HL-60 (cell line): ENCODE measurements around the gene FAM20A.

Experiments
- DNase-seq, 2 experiments: peaks; one replicate each; pipeline ENCODE4 v3.0.0-alpha.2; 2010 to 2020; ENCODE audit warnings: low read depth in 1 of 2, low spot score in 1 of 2
- H3K27ac ChIP-seq: fragments of 250-450 bp; sonication (Bioruptor Pico); replicated peaks from 2 replicates; pipeline ENCODE4 v1.5.1; 2020; ENCODE audit warnings: mild to moderate bottlenecking, moderate library complexity
- H3K27me3 ChIP-seq: fragments of 250-450 bp; sonication (Bioruptor Pico); 2 replicates; pipeline ENCODE4 v1.5.1; 2021; ENCODE audit warnings: mild to moderate bottlenecking, moderate library complexity; ENCODE audit not compliant: insufficient read depth, poor library complexity, severe bottlenecking
- H3K4me3 ChIP-seq: replicated peaks from 2 replicates; pipeline ENCODE4 v1.5.1; 2011; ENCODE audit warnings: mild to moderate bottlenecking, control low read depth, low read length; ENCODE audit not compliant: insufficient read depth
- CTCF ChIP-seq: IDR thresholded peaks from one replicate; pipeline ENCODE4 v1.5.1; 2011; ENCODE audit warnings: low read length, control low read depth, inconsistent platforms; ENCODE audit not compliant: insufficient read depth
- GABPA ChIP-seq: IDR thresholded peaks from 2 replicates; pipeline ENCODE4 v1.6.1; 2012; ENCODE audit warnings: low read depth
- POLR2AphosphoS5 ChIP-seq: IDR thresholded peaks from 2 replicates; pipeline ENCODE4 v1.6.1; 2012; ENCODE audit warnings: low read depth
- SPI1 ChIP-seq: IDR thresholded peaks from 2 replicates; pipeline ENCODE4 v1.6.1; 2012; ENCODE audit warnings: low read depth, mild to moderate bottlenecking, borderline replicate concordance
- TF ChIP-seq, protein P1 (sequence below): IDR thresholded peaks from 2 replicates; pipeline ENCODE4 v1.6.1; 2012; ENCODE audit warnings: low read depth; ENCODE audit not compliant: insufficient replicate concordance

Gene FAM20A

DNA sequence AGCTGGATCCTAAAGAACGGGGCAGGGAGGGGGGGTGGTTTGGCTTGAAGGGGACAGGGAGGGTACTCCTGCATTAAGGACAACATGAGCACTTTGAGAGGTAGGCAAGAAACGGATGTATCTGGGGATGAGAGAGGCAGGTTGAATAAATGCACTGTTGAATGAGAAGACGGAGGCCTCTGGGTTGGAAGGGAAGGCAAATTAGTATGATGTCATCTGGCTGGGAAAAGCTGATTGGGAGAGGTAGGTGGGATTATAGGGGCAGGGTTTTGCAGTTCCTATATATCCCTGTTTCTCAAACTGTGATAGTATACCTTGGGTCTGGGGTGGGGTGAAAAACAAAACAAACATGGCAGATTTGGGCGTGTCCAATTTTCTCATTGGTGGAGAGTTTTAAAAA is 44.6 kb downstream of the FAM20A start:
- DNase-seq = no peak
- Histone ChIP-seq H3K27ac (no peak overlapping the region), H3K4me3 (no peak overlapping the region), H3K27me3 (no peaks in the 10 kb centered on the region)
- TF ChIP-seq POLR2AphosphoS5 = no peak
- TF ChIP-seq SPI1 = no peak
- no peak for TF ChIP-seq CTCF
- TF ChIP-seq, protein P1, sequence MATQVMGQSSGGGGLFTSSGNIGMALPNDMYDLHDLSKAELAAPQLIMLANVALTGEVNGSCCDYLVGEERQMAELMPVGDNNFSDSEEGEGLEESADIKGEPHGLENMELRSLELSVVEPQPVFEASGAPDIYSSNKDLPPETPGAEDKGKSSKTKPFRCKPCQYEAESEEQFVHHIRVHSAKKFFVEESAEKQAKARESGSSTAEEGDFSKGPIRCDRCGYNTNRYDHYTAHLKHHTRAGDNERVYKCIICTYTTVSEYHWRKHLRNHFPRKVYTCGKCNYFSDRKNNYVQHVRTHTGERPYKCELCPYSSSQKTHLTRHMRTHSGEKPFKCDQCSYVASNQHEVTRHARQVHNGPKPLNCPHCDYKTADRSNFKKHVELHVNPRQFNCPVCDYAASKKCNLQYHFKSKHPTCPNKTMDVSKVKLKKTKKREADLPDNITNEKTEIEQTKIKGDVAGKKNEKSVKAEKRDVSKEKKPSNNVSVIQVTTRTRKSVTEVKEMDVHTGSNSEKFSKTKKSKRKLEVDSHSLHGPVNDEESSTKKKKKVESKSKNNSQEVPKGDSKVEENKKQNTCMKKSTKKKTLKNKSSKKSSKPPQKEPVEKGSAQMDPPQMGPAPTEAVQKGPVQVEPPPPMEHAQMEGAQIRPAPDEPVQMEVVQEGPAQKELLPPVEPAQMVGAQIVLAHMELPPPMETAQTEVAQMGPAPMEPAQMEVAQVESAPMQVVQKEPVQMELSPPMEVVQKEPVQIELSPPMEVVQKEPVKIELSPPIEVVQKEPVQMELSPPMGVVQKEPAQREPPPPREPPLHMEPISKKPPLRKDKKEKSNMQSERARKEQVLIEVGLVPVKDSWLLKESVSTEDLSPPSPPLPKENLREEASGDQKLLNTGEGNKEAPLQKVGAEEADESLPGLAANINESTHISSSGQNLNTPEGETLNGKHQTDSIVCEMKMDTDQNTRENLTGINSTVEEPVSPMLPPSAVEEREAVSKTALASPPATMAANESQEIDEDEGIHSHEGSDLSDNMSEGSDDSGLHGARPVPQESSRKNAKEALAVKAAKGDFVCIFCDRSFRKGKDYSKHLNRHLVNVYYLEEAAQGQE = no peak
- TF ChIP-seq GABPA = no peak

DNA sequence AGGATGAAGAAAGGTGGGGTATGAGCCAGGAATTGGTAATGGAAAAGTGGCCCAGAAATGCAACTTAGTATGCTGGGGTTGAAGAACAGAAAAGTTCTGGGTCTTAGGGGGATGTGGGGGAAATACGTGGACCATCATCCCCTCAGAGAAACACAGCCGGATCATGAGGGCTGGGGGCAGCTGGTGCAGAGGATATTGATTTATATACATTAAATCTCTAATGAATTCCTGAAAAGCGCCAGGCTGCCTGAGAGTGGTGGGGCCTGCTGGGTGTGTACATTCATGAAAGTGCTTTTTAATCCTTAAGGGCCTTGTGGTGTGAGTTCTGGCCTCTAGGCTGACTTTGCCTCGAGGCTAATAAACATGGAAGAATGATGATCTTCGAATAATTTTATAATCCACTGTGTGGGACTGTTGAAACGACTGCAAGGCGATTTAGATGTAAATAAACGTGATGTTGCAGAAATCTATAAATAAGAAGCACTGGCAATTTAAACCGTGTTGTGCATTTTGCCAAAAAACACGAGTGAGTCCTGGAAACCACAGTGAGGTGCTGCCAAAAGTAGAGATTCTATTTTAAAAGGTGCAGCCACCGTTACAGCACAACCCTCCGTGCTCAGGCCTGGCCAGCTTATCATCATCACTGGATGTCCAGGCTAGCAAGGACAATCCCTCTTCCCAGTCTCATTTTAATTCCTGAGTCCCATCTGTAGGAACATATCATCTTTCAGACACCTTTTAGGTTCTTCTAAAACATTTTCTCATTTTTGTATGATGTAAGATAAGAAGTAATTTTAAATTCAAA is 56.9 kb downstream of the FAM20A start:
- no peaks in the 10 kb centered on the region for H3K27me3 ChIP-seq
- H3K27ac ChIP-seq = no peak overlapping the region
- no peak overlapping the region for H3K4me3 ChIP-seq
- no peak for DNase-seq
- TF ChIP-seq, protein P1 = no peak
- TF ChIP-seq CTCF (no peak), POLR2AphosphoS5 (no peak), SPI1 (no peak), GABPA (no peak)

- H3K27me3 ChIP-seq = no peaks in the 10 kb centered on the region
- TF ChIP-seq, protein P1 = no peak
- TF ChIP-seq POLR2AphosphoS5 = no peak
- no peak for TF ChIP-seq CTCF
- TF ChIP-seq GABPA = no peak
- TF ChIP-seq SPI1 = no peak
- H3K4me3 ChIP-seq = no peak overlapping the region
- no peak overlapping the region for H3K27ac ChIP-seq
- DNase-seq = no peak
Observed at GRCh38 chr17:68542698-68543463, 58.3 kb downstream of the FAM20A start.
